Neutrophil (primary cell): ENCODE data around the gene ARHGEF3.

Experiments
- H3K27ac ChIP-seq: fragments of 200-600 bp; sonication (generic); 2 replicates; pipeline ENCODE4 v1.5.1; 2016; ENCODE audit warnings: mild to moderate bottlenecking, moderate library complexity
- H3K27me3 ChIP-seq: fragments of 200-600 bp; sonication (generic); 2 replicates; pipeline ENCODE4 v1.6.0; 2016; ENCODE audit warnings: mild to moderate bottlenecking
- H3K36me3 ChIP-seq: fragments of 200-600 bp; sonication (generic); 2 replicates; pipeline ENCODE4 v1.5.1; 2017
- H3K4me1 ChIP-seq, 2 experiments: fragments of 200-600 bp in 1 of 2; sonication (generic) in 1 of 2; 1 replicate in 1 of 2; 2 replicates in 1 of 2; pipeline versions ENCODE4 v1.5.1 to v1.6.1; 2013 to 2016; ENCODE audit warnings: low read depth in 1 of 2, low read length in 1 of 2, mild to moderate bottlenecking in 1 of 2, moderate library complexity in 1 of 2; ENCODE audit not compliant: control insufficient read depth in 1 of 2, insufficient read depth in 1 of 2
- H3K4me3 ChIP-seq, 2 experiments: fragments of 200-600 bp in 1 of 2; sonication (generic) in 1 of 2; 1 replicate in 1 of 2; 2 replicates in 1 of 2; pipeline ENCODE4 v1.5.1; 2013 to 2016; ENCODE audit warnings: low read depth in 1 of 2, low read length in 1 of 2, mild to moderate bottlenecking in 1 of 2, moderate library complexity in 1 of 2
- H3K9me3 ChIP-seq: fragments of 200-600 bp; sonication (generic); 2 replicates; pipeline ENCODE4 v1.5.1; 2016
- TF ChIP-seq, protein P1 (sequence below): fragments of 200-600 bp; sonication (generic); IDR thresholded peaks from 2 replicates; pipeline ENCODE4 v1.5.1; 2016; ENCODE audit warnings: antibody characterized with exemption

Gene ARHGEF3

DNA sequence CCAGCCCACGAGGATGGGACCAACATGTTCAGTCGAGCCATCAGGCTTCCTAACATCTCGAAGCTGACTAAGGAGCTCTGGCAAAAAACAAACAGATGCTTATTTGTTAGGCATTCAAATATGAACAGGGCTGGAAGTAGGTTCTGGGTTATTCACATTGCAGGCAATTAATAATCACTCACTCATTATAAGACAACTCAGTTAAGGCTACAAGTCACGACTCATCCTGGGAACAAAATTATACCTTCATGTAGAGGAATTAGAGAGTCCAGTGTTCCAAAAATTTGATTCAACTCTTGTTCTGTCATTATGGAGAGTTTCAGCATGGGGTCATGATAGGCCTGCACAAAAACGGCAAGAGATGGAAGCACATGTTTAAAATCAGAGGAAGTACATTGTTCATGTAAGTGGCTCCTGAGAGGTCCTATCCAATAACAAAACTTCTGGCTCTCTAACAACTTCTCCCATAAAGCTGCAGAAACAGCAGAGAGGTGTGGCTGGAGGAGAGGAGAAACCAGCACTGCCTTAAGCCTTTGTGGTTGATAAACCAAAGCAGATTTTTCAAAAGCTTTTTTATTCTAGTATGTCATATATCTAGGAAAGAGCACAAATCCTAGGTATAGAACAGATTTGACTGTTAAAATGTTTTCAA is 50.6 kb downstream of the ARHGEF3 start:
- Histone ChIP-seq H3K4me1 (peaks cover 16% of the 10 kb centered on the region in 2 experiments), H3K36me3 (peaks cover 8% of the 10 kb centered on the region), H3K27me3 (no peaks in the 10 kb centered on the region), H3K9me3 (no peaks in the 10 kb centered on the region), H3K27ac (no peak overlapping the region), H3K4me3 (no peak overlapping the region)
- TF ChIP-seq, protein P1, sequence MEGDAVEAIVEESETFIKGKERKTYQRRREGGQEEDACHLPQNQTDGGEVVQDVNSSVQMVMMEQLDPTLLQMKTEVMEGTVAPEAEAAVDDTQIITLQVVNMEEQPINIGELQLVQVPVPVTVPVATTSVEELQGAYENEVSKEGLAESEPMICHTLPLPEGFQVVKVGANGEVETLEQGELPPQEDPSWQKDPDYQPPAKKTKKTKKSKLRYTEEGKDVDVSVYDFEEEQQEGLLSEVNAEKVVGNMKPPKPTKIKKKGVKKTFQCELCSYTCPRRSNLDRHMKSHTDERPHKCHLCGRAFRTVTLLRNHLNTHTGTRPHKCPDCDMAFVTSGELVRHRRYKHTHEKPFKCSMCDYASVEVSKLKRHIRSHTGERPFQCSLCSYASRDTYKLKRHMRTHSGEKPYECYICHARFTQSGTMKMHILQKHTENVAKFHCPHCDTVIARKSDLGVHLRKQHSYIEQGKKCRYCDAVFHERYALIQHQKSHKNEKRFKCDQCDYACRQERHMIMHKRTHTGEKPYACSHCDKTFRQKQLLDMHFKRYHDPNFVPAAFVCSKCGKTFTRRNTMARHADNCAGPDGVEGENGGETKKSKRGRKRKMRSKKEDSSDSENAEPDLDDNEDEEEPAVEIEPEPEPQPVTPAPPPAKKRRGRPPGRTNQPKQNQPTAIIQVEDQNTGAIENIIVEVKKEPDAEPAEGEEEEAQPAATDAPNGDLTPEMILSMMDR, result no peak

DNA sequence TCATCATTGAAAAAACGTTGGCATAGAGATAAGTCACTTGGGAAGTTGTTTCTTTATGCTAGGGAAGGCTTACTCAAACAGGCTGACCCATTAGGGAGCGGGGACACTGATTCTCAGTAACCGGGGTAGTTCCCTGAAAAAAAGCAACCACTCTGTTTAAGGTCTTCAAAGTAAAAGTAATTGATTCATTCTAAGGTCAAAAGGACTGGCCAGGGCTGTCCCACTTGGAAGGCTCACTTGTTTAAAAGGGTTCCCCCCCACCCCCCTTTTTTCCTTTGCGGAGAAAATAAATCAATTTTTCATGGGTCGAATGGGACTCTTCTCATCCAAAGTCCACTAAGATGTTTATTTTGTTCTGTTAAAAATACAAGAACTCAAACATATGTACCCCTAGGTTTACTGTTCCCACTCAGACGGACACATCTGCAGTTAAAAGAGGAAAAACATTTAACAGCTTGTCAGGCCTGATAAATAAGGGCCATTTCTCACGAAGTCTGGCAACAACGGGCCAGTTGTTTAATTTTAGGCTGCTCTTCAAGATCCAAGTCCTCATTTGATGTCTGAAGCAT is 53.0 kb downstream of the ARHGEF3 start:
- no peak overlapping the region for H3K27ac ChIP-seq
- H3K36me3 ChIP-seq, result peaks cover 23% of the 10 kb centered on the region
- H3K4me3 ChIP-seq, result no peak overlapping the region
- no peaks in the 10 kb centered on the region for H3K4me1 ChIP-seq
- H3K9me3 ChIP-seq, result no peaks in the 10 kb centered on the region
- TF ChIP-seq, protein P1, result no peak
- no peaks in the 10 kb centered on the region for H3K27me3 ChIP-seq

DNA sequence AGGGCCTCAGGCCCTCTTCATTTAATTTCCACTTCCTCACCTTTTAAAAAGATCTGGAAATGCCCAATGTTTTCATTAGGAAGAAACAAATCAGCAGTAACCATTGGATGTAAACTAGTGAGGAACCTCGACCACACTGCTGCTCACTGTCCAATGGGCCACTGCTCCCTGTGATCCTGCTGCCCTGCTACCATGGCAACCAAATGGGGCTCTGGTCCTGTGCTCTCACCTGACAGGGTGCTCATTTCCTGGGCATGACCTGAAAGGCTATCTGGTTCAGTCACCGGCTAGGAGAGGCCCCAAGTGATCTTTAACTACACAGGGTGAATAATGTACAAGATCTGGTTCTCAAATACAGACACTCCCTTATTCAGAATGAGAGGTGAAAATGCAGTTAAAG is 54.6 kb downstream of the ARHGEF3 start:
- Histone ChIP-seq H3K27me3 (no peaks in the 10 kb centered on the region), H3K4me1 (no peaks in the 10 kb centered on the region), H3K9me3 (no peaks in the 10 kb centered on the region), H3K4me3 (no peak overlapping the region), H3K27ac (no peak overlapping the region), H3K36me3 (peaks cover 34% of the 10 kb centered on the region)
- TF ChIP-seq, protein P1, result no peak

DNA sequence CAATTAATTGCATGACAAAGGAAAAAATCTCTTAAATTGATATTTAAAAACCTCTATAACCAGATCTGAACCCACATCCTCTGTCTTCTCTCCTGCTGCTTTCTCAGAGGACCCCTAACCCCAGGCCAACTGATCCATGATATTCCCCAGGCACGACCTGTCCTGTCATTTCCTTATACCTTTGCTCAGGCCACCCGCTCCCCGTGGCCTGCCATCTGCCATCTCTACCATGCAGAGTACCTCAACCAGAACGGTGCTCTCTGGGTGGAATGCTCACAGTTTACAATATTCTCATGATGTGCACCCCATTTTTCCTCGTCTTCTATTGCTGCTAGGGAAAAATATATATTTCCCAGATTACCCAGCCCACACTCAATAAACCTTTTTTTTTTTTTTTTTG is 57.7 kb downstream of the ARHGEF3 start:
- TF ChIP-seq, protein P1, result no peak
- Histone ChIP-seq H3K4me1 (no peaks in the 10 kb centered on the region), H3K4me3 (no peak overlapping the region), H3K27ac (no peak overlapping the region), H3K9me3 (no peaks in the 10 kb centered on the region), H3K27me3 (no peaks in the 10 kb centered on the region), H3K36me3 (peaks cover 34% of the 10 kb centered on the region)

DNA sequence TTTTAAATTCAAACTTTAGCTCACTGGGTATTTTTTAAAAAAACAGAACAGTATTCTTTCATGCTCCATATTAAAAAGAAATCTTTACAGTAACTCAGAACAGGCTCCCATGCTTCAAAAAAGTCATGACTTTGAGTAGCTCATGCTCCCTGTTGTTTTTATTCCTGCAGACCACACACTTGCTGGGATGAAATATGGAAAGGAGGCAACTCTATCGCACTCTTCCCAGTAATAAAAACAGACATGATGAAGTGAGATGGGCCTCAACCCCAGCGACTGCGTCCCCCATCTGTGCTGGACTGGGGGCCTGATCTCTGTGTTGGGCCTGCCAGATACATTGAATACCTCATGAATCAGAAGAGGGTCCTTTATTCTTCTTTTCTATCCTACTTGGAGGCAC is 58.9 kb downstream of the ARHGEF3 start:
- Histone ChIP-seq H3K4me1 (no peaks in the 10 kb centered on the region), H3K4me3 (no peak overlapping the region), H3K27me3 (no peaks in the 10 kb centered on the region), H3K36me3 (peaks cover 34% of the 10 kb centered on the region), H3K9me3 (no peaks in the 10 kb centered on the region), H3K27ac (no peak overlapping the region)
- TF ChIP-seq, protein P1, result no peak
